SU-DHL-6 (cell line): Measurements from ENCODE around the gene MYT1.

ENCODE experiments used
- CTCF ChIP-seq: fragments of 200-600 bp; sonication (generic); IDR thresholded peaks from one replicate; pipeline ENCODE4 v1.5.1; 2017; ENCODE audit warnings: antibody characterized with exemption, mild to moderate bottlenecking, low read length, moderate library complexity; ENCODE audit not compliant: insufficient read depth, poor library complexity, severe bottlenecking
- EZH2phosphoT487 ChIP-seq: fragments of 200-600 bp; sonication (generic), shearing (Covaris generic); conservative IDR thresholded peaks from 2 replicates; pipeline ENCODE4 v1.6.1; 2018; ENCODE audit warnings: mild to moderate bottlenecking, antibody characterized with exemption, low read length, moderate library complexity, mixed read lengths

- no peak for TF ChIP-seq CTCF
- TF ChIP-seq EZH2phosphoT487: no peak
These were observed 44.9 kb downstream of the MYT1 start for GRCh38 chr20:64209148-64209547.
